NCI-H2227 (cell line): Measurements from ENCODE around the gene MMD2.
"Not testable (repeated sequence)": the region's sequence is repeated elsewhere in the genome, so short reads cannot be mapped to it uniquely, and the experiment has no call there.

Experiments used
- DNase-seq: peaks from one replicate; lab custom pipeline; 2025; ENCODE audit not compliant: unreplicated experiment; lab: John Stamatoyannopoulos, UW

MMD2 gene

DNA sequence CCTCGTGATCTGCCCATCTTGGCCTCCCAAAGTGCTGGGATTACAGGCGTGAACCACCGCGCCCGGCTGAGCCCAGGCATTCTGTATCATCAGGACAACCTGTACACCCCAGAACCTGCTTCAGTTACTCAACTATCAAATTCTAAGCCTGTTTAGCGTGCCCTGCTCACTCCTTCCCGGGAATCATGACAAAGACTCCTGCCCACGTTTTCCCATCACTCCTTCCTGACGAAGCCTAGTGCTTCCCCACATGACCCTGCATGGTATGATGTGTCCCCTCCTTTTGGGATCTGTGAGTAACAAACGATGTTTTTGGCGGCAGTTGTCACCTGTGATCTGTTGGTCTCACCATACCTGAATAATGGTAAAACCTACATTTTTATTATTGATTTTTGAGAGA is 63.2 kb downstream of the MMD2 start:
- no peak for DNase-seq

DNA sequence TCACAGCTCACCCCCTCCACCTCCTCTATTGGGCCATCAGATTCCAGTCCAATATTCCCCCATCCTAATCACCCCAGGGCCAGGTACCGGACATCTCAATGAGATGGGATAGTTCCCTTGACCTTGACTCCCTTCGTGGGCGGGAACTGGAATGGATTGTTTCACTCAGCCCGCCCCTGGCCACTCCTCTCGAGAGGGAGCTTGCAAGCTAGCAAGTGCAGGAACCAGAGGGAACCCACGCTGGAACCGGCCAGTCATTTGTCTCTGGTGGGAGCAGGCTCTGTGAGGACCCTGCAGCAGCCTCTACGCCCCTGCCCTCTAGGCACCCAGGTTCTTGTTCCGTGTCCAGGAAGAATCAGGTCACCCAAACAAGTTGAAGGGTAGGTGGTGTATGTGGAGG is 64.5 kb downstream of the MMD2 start:
- DNase-seq: no peak

DNA sequence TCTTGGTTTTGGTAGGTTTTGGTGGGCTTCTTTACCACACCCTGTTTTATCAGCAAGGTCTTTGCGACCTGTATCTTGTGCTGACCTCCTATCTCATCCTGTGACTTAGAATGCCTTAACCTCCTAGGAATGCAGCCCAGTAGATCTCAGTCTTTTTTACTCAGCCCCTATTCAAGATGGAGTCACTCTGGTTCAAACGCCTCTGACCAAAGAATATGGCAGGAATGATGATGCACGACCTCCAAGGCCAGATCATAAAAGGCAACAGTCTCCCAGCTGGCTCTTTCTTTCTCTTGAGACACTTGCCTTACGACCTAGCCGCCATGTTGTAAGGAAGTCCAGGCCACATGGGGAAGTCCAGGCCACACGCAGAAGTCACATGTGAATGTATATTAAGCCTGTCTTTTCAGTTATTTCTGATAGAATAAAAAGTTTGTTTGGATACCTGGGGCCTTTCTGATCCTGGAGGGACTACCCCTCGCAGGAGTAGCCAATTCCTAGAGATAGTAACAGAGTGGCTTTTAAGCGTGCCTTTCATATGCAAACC is 65.0 kb downstream of the MMD2 start:
- no peak for DNase-seq

DNA sequence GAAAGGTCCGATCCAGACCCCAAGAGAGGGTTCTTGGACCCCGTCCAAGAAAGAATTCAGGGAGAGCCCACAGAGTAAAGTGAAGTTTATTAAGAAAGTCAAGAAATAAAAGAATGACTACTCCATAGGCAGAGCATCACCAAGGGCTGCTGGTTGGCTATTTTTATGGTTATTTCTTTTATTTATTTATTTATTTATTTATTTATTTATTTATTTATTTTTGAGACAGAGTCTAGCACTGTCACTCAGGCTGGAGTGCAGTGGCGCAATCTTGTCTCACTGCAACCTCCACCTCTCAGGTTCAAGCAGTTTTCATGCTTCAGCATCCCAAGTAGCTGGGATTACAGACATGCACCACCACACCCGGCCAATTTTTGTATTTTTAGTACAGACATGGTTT is 65.8 kb downstream of the MMD2 start:
- not testable (repeated sequence) for DNase-seq

- DNase-seq: not testable (repeated sequence)
These were observed 67.5 kb downstream of the MMD2 start for GRCh38 chr7:4891522-4891921.

GRCh38 chr7:4889682-4890081 is 69.3 kb downstream of the MMD2 start:
- DNase-seq: no peak

DNA sequence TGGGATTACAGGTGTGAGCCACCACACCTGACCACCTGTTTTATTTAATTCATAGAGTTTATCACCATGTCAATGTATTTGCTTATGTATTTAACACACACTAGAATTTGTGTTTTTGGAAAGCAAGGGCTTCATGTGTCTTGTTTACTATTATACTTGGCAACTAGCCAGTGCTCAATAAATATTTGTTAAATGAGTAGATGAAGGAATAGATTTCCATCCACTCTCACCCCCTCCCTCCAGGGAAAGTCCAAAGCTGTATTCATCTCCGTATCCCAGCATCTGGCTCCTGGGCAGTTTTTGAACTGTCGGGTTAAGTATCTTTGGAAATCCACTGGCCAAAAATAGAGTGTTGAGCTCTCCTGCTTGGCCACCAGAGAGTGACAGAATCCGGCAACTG is 70.8 kb downstream of the MMD2 start:
- DNase-seq: no peak

GRCh38 chr7:4886671-4887070 is 72.3 kb downstream of the MMD2 start:
- no peak for DNase-seq

DNA sequence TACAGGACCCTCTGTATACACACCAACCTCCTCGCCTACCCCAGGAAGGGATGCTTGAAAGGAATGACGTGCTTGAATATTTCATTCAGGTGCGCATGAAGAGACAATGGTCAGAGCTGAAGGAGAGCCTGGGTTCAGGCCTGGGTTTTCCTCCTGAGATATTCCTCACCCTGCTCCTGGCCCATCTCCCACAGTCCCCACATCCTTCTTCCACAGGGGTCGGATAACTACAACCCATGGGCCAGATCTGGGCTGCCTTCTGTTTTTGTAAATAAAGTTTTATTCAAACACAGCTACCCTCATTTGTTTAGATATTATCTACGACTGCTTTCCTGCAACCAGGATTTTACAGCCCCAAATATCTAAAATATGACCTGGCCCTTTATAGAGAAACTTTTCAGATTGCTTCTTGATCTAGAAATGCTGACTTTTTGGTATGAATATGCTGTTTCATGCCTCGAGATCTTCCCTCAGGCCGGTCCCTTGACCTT is 73.6 kb downstream of the MMD2 start:
- no peak for DNase-seq

GRCh38 chr7:4884164-4884563 is 74.8 kb downstream of the MMD2 start:
- DNase-seq: no peak

DNA sequence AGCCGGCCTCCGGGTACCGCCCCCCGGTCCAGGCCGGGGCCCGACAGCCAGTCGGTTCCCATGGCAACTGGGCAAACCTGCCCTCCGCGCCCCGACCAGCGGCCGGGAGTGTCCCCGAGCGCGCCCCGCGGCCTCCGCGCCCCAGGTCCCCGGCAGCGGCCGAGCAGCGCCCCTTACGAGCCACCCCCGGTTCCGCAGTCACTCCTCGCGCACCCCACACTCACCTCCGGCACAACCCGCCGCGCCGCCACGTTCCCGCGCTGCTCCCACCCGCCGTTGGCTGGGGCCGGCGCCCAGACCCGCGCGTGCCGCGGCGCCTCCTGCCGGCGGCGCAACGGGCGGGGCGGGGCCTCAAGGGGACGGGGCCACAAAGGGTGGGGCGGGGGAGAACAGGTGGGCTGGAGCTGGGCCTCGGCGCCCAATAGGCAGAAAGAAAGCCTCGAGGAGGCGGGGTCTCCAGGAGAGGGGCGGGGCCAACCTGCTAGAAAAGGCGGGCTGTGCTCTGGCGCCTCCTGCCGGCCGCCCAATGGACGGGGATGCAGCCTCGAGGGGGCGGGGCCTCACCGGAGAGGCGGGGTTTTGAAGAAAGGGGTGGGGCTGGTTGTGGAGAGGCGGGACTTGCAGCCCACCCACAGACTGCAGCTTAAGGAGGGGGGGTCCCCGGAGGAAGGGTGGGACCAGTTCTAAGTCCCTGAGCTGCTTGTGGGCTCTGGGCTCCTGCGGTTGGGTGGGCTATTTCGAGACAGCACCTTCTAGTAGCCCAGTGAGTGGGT is 75.4 kb downstream of the MMD2 start, which contains the start of gene RADIL:
Gene RADIL, minus strand, starts transcription at position 345 of the 773 bp plus-strand sequence. CDS start 5,577 bp downstream, outside the sequence.
- DNase-seq: peak; percentile 93

GRCh38 chr7:4883033-4883371 is 76.0 kb downstream of the MMD2 start:
- DNase-seq: no peak

GRCh38 chr7:4882169-4883032 is 76.6 kb downstream of the MMD2 start:
- peak; percentile 58 for DNase-seq

DNA sequence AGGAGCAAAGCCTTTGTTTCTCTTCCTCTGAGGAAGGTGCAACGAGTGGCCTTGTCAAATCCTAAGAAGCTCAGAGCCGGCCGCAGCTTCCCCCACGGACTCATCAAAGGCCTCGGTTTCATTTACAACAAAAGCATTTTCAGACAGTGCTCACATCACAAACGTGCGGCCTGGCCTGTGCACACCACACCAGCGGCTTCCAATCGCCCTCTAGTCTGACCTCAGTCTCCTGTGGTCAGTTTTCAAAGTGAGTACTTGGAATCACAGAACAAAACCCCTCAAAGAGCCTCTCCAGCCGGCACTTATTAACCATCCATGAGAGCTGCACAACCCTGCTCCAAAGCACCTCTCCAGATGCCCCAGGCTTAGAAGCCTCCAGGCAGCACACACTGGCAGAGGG is 78.8 kb downstream of the MMD2 start:
- no peak for DNase-seq

- no peak for DNase-seq
These were observed 79.4 kb downstream of the MMD2 start for GRCh38 chr7:4879396-4880081.

GRCh38 chr7:4878336-4879335 is 80.4 kb downstream of the MMD2 start:
- DNase-seq: no peak

GRCh38 chr7:4876586-4876985 is 82.4 kb downstream of the MMD2 start:
- no peak for DNase-seq

DNA sequence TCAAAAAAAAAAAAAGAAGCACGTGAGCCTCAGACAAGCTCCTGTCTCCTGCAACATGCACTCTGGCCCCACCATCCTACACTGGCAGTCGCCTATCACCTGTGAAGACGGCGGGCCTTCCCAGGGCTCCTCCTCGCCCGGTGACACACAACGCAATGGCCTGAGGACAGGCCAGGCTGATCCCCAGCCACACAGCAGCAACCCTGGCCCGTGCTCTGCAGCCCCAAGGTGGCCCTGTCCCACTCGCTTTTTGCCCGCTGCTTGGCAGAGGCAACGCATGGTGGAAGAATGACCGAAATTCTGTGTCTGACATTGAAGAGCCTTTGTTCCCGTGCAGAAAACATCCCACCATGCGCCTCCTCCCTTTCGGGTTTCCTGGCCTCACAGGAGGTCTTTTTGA is 83.6 kb downstream of the MMD2 start:
- no peak for DNase-seq

- no peak for DNase-seq
These were observed 85.7 kb downstream of the MMD2 start for GRCh38 chr7:4873071-4873944.
